NB4 (cell line): ENCODE measurements around the gene AHDC1.

ENCODE experiments used
- POLR2A ChIP-seq: IDR thresholded peaks from 2 replicates; pipeline ENCODE4 v1.6.1; 2011; ENCODE audit warnings: mild to moderate bottlenecking; ENCODE audit not compliant: insufficient read length; ENCODE audit errors: extremely low read depth
- TF ChIP-seq, protein P1 (sequence below): IDR thresholded peaks from one replicate; pipeline ENCODE4 v1.5.1; 2012; ENCODE audit warnings: low read depth, low read length
- TF ChIP-seq, protein P2 (sequence below): IDR thresholded peaks from 2 replicates; pipeline ENCODE4 v1.6.1; 2011; ENCODE audit warnings: low read depth, low read length

DNA sequence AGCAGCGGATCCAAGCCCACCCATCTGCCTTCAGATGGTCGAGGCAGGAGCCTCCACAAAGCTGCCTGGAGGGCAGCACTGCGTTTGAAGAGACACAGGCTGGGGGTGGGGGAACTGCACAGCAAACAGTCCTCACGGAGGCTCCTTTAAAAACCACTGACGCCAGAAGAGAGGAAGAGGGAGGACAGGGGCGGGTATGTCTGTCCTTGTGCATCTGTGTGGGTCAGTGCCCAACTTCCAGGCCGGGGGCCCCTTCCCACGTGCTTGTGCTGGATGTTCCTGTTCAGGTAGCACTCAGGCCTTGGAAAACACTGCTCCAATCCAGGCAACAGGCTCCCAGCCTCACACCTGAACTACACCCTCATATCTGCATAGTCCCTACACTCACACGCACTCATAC is 7.7 kb downstream of the AHDC1 start:
- TF ChIP-seq POLR2A: no peak
- TF ChIP-seq, protein P1, sequence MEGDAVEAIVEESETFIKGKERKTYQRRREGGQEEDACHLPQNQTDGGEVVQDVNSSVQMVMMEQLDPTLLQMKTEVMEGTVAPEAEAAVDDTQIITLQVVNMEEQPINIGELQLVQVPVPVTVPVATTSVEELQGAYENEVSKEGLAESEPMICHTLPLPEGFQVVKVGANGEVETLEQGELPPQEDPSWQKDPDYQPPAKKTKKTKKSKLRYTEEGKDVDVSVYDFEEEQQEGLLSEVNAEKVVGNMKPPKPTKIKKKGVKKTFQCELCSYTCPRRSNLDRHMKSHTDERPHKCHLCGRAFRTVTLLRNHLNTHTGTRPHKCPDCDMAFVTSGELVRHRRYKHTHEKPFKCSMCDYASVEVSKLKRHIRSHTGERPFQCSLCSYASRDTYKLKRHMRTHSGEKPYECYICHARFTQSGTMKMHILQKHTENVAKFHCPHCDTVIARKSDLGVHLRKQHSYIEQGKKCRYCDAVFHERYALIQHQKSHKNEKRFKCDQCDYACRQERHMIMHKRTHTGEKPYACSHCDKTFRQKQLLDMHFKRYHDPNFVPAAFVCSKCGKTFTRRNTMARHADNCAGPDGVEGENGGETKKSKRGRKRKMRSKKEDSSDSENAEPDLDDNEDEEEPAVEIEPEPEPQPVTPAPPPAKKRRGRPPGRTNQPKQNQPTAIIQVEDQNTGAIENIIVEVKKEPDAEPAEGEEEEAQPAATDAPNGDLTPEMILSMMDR: no peak
- TF ChIP-seq, protein P2, sequence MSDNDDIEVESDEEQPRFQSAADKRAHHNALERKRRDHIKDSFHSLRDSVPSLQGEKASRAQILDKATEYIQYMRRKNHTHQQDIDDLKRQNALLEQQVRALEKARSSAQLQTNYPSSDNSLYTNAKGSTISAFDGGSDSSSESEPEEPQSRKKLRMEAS: no peak
